ENCODE results near the gene ELMO1. TPM values are rescaled to one million over a fixed set of nuclear protein-coding genes. Genes with fewer than 3 reads are reported as not detected.
A peak's percentile ranks its signal among the peaks of the same experiment; 100 is the strongest.

The ELMO1 gene
- total and polyA plus RNA-seq, 10 donors: 26.0 to 494 (median 201) TPM

GRCh38 chr7:36985316-36985715 lies 463.3 kb downstream of the ELMO1 start:
- no peaks in the 10 kb centered on the region for H3K36me3 ChIP-seq
- H3K4me3 ChIP-seq: no peak overlapping the region
- H3K9me3 ChIP-seq: no peaks in the 10 kb centered on the region
- TF ChIP-seq POLR2A (IDR thresholded peaks at IDR 0.05): no peak
- no peak for TF ChIP-seq CTCF (IDR thresholded peaks at IDR 0.05 in 8 of 11, conservative IDR thresholded peaks at IDR 0.05 in 3 of 11)
- no peak for TF ChIP-seq POLR2AphosphoS5 (IDR thresholded peaks at IDR 0.05)
- H3K27me3 ChIP-seq (replicated peaks in 1 of 7): no peaks in the 10 kb centered on the region
- peaks cover 0 to 51% (median 30%) of the 10 kb centered on the region in 6 donors for H3K4me1 ChIP-seq
- H3K27ac ChIP-seq: peak overlapping the region in 2 of 8 donors; percentile 71 to 84
- WGBS, 5 donors: 72 to 85% (median 80%) methylated on average over 5 of the region's 5 CpGs
- intact Hi-C loops (cut with DNase I; ENCODE audit: low total_unique reads): no loop called here
- no peak for DNase-seq

- peaks cover 0 to 51% (median 30%) of the 10 kb centered on the region in 6 donors for H3K4me1 ChIP-seq
- WGBS, 5 donors: 31 to 44% (median 41%) methylated on average over 6 of the region's 6 CpGs
- intact Hi-C loops (cut with DNase I; ENCODE audit: low total_unique reads): no loop called here
- DNase-seq: no peak
- no peaks in the 10 kb centered on the region for H3K36me3 ChIP-seq
- H3K27me3 ChIP-seq (replicated peaks in 1 of 7): no peaks in the 10 kb centered on the region
- H3K4me3 ChIP-seq: no peak overlapping the region
- no peaks in the 10 kb centered on the region for H3K9me3 ChIP-seq
- TF ChIP-seq POLR2AphosphoS5 (IDR thresholded peaks at IDR 0.05): peak in 1 of 3 donors; percentile 14
- no peak for TF ChIP-seq POLR2A (IDR thresholded peaks at IDR 0.05)
- peak overlapping the region in 4 of 8 donors; percentile 14 to 84 (median 60) for H3K27ac ChIP-seq
Observed at GRCh38 chr7:36984710-36985312, 463.9 kb downstream of the ELMO1 start.

- no peaks in the 10 kb centered on the region for H3K27me3 ChIP-seq (replicated peaks in 1 of 7)
- peaks cover 0 to 47% (median 30%) of the 10 kb centered on the region in 6 donors for H3K4me1 ChIP-seq
- WGBS, 5 donors: 47 to 70% (median 61%) methylated on average over 9 of the region's 9 CpGs
- H3K9me3 ChIP-seq: no peaks in the 10 kb centered on the region
- peak overlapping the region in 5 of 8 donors; percentile 14 to 84 (median 49) for H3K27ac ChIP-seq
- H3K4me3 ChIP-seq: no peak overlapping the region
- no peaks in the 10 kb centered on the region for H3K36me3 ChIP-seq
- intact Hi-C loops (cut with DNase I; ENCODE audit: low total_unique reads): no loop called here
- DNase-seq: no peak
- TF ChIP-seq CTCF (IDR thresholded peaks at IDR 0.05 in 8 of 11, conservative IDR thresholded peaks at IDR 0.05 in 3 of 11) (no peak), POLR2A (IDR thresholded peaks at IDR 0.05) (no peak), POLR2AphosphoS5 (IDR thresholded peaks at IDR 0.05) (no peak)
Observed at GRCh38 chr7:36984041-36984521, 464.6 kb downstream of the ELMO1 start.

- TF ChIP-seq POLR2AphosphoS5 (IDR thresholded peaks at IDR 0.05): no peak
- no peak for TF ChIP-seq POLR2A (IDR thresholded peaks at IDR 0.05)
- TF ChIP-seq CTCF (IDR thresholded peaks at IDR 0.05 in 8 of 11, conservative IDR thresholded peaks at IDR 0.05 in 3 of 11): no peak
- no peaks in the 10 kb centered on the region for H3K9me3 ChIP-seq
- intact Hi-C loops (cut with DNase I; ENCODE audit: low total_unique reads): no loop called here
- H3K4me3 ChIP-seq: no peak overlapping the region
- no peak for DNase-seq
- H3K27me3 ChIP-seq (replicated peaks in 1 of 7): no peaks in the 10 kb centered on the region
- no peak overlapping the region for H3K27ac ChIP-seq
- peaks cover 0 to 9% (median under 1%) of the 10 kb centered on the region in 6 donors for H3K36me3 ChIP-seq
- H3K4me1 ChIP-seq: peaks cover 0 to 44% (median 30%) of the 10 kb centered on the region in 6 donors
- WGBS, 5 donors: 86 to 93% (median 91%) methylated on average over 3 of the region's 3 CpGs
Observed at GRCh38 chr7:36982766-36983165, 465.9 kb downstream of the ELMO1 start.

Measured in spleen (tissue), 11 donors.